ENCODE results near the gene GK2.

Gene GK2

DNA sequence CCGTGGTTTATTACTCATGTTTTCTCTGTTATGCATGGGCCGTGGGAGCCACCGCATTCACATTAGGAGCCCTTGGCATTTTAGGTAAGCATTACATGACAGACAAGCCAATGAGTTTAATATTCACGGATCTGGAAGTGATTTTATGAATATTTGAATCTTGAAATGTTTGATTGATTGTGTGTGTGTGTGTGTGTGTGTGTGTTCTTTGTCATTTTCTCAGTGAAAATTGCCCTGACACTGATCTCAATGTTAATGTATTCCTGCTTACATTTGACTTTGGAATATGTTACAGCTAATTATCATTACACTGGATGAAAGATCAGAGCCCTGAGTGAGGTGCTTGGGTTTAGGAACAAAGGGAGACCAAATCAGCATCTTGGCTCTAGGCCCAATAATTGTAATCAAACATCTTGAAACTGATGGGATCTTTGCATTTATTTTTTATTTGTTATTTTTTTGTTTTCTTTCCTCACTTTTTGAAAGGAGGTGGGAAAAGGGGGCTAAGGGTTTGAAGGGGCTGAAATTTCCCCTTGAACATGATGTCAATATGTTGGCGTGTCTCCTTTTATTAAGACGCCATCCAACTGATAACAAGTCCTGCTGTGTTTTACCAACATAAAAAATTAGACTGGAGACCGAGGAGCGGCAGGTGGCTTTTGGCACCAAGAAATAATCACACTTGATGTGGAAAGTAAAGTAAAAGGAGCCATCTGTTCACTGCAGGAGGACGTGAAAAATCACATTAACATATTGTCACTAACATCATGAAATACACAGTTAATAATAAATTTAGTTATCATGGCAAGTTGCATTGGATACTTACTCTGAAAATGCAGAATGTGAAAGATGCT, 5.2 kb upstream of the GK2 start:
- DNase-seq (ENCODE audit: low read depth): no peak
- no peak overlapping the region for H3K4me3 ChIP-seq (replicated peaks; ENCODE audit: low read depth, low read length)
- TF ChIP-seq CTCF (IDR thresholded peaks at IDR 0.05; ENCODE audit: low read length, missing control alignments): no peak

DNA sequence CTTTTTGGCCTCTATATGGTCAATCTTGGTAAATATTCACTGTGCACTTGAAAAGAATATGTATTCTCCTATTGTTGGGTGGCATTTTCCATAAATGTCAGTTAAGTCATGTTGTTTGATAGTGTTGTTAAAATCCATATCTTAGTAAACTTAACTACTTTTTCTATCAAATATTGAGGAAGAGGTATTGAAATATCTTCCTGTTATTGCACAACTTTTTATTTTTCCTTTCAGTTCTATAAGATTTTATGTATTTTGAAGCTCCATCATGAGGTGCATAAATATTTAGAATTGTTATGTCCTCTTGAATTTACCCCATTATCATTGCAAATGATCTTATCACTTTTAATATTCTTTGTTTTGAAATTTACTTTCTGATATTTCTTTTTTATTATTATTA, 3.4 kb downstream of the GK2 start:
- no peak for DNase-seq (ENCODE audit: low read depth)
- TF ChIP-seq CTCF (IDR thresholded peaks at IDR 0.05; ENCODE audit: low read length, missing control alignments): no peak
- no peak overlapping the region for H3K4me3 ChIP-seq (replicated peaks; ENCODE audit: low read depth, low read length)

- no peak for TF ChIP-seq CTCF (IDR thresholded peaks at IDR 0.05; ENCODE audit: low read length, missing control alignments)
- no peak for DNase-seq (ENCODE audit: low read depth)
- H3K4me3 ChIP-seq (replicated peaks; ENCODE audit: low read depth, low read length): no peak overlapping the region
Observed at GRCh38 chr4:79403356-79403755, 4.7 kb downstream of the GK2 start.

DNA sequence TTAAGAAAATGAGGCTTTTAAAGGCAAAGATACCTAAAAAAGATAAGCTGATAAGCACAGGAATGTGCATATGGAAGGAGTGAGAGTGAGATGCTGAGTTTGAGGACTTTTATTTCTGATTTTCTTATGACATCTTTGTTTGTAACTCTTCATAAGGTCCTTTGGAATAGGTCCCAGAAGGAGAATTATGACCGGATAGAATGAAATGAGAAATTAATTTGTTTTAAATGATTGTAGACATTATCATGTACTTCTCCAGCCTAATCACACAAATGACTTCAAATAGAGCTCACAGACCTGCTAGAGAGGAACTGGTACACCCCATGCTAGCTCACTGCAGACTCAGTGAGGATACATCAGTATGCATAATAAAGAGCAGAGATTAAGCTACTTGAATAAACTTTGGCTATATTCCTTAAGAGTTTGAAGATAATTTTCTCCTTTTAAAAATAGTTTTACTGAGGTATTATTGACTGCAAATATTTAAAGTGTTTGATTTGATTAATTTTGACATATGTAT, 5.6 kb downstream of the GK2 start:
- no peak overlapping the region for H3K4me3 ChIP-seq (replicated peaks; ENCODE audit: low read depth, low read length)
- no peak for DNase-seq (ENCODE audit: low read depth)
- no peak for TF ChIP-seq CTCF (IDR thresholded peaks at IDR 0.05; ENCODE audit: low read length, missing control alignments)

DNA sequence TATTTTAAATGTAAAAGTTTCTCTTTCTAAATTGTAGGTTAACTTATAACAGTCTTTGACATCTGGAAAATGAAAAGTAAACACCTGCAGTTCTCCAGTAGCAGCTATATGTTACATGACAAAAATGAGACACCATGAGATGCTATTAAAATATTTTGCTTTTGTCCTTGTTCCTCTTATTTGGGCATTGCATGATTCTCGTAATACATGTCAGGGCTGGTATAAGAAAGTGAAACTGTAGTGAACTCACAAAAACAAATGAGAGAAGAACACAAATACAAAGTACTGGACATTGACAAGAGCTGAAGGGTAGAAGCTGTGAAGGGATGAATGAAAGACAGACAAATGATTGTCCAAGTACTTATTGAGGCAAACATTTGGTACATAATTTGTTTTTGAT, 9.0 kb downstream of the GK2 start:
- no peak for DNase-seq (ENCODE audit: low read depth)
- no peak overlapping the region for H3K4me3 ChIP-seq (replicated peaks; ENCODE audit: low read depth, low read length)
- no peak for TF ChIP-seq CTCF (IDR thresholded peaks at IDR 0.05; ENCODE audit: low read length, missing control alignments)

DNA sequence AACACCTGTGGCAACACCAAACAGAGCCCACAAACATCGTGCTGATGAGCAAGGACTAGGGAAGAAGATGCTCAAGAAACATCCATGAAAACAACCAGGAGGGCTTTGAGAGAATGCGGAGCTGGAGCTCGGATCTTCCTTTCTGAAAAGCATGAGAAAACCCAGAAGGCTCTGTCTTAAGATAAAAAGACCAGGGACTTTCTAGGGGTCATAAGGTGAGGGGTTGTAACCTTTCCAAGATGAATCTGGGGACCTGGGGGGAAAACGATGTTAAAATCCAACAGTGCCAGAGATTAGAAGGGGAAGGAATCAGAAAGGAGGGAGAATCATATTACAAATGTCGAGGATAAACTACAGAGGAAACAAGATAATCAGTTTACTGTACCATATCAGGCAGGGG, 10.1 kb downstream of the GK2 start:
- TF ChIP-seq CTCF (IDR thresholded peaks at IDR 0.05; ENCODE audit: low read length, missing control alignments): no peak
- no peak for DNase-seq (ENCODE audit: low read depth)
- no peak overlapping the region for H3K4me3 ChIP-seq (replicated peaks; ENCODE audit: low read depth, low read length)

DNA sequence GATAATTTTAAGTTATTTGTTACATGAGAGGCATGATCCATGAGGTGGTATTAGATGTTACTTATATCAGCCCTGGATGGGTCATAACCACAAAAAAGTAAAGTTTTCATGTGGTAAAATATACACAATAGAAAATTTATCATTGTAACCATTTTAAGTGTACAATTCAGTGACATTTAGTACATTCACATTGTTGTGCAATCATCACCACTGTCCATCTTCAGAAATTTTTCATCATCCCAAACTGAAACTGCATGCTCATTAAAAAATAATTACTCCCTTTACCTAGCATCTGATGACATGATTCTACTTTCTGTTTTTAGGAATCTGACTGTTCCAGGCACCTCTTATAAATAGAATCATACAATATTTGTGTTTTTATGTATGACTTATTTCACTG, 11.2 kb downstream of the GK2 start:
- no peak overlapping the region for H3K4me3 ChIP-seq (replicated peaks; ENCODE audit: low read depth, low read length)
- DNase-seq (ENCODE audit: low read depth): no peak
- TF ChIP-seq CTCF (IDR thresholded peaks at IDR 0.05; ENCODE audit: low read length, missing control alignments): no peak

Measured in fibroblast of pulmonary artery (primary cell).